SK-N-SH treated with all-trans-retinoic acid at 6 μM for 48 hours (cell line): Measurements from ENCODE around the gene SCLT1.

Experiments
- ATAC-seq: fragments of 200-7000 bp; cut with Tn5 transposase; 3 replicates; pipeline ENCODE4 v1.9.1; 2020; ENCODE audit warnings: mild to moderate bottlenecking, moderate library complexity
- ARNTL ChIP-seq: fragments of 450-650 bp; formaldehyde crosslinking; IDR thresholded peaks from 2 replicates; pipeline ENCODE4 v1.5.0; 2020; ENCODE audit warnings: low read depth, mild to moderate bottlenecking, moderate library complexity, borderline replicate concordance
- BACH2 ChIP-seq: fragments of 250-450 bp; sonication (Bioruptor Pico); IDR thresholded peaks from 2 replicates; pipeline ENCODE4 v1.9.0; 2021; ENCODE audit warnings: mild to moderate bottlenecking, borderline replicate concordance
- CSDC2 ChIP-seq: fragments of 250-450 bp; sonication (Bioruptor Pico); IDR thresholded peaks from 2 replicates; pipeline ENCODE4 v1.5.0; 2020; ENCODE audit warnings: mild to moderate bottlenecking, moderate library complexity
- ESRRG ChIP-seq: fragments of 250-450 bp; sonication (Bioruptor Pico); IDR thresholded peaks from 2 replicates; pipeline ENCODE4 v1.6.1; 2021; ENCODE audit warnings: mild to moderate bottlenecking
- GLIS3 ChIP-seq: fragments of 250-450 bp; sonication (Bioruptor Pico); IDR thresholded peaks from 2 replicates; pipeline ENCODE4 v1.5.0; 2020; ENCODE audit warnings: mild to moderate bottlenecking, moderate library complexity
- ISL1 ChIP-seq: fragments of 250-450 bp; sonication (Bioruptor Pico); IDR thresholded peaks from 2 replicates; pipeline ENCODE4 v2.1.2; 2022; ENCODE audit warnings: mild to moderate bottlenecking, moderate library complexity
- OSR1 ChIP-seq: fragments of 250-450 bp; sonication (Bioruptor Pico); IDR thresholded peaks from 2 replicates; pipeline ENCODE4 v1.8.0; 2022; ENCODE audit warnings: moderate library complexity, mild to moderate bottlenecking, inconsistent platforms
- PPARA ChIP-seq: fragments of 250-450 bp; sonication (Bioruptor Pico); IDR thresholded peaks from 2 replicates; pipeline ENCODE4 v1.5.0; 2020; ENCODE audit warnings: mild to moderate bottlenecking, borderline replicate concordance
- RARB ChIP-seq: fragments of 250-450 bp; sonication (Bioruptor Pico); IDR thresholded peaks from 2 replicates; pipeline ENCODE4 v1.8.0; 2021; ENCODE audit warnings: mild to moderate bottlenecking, moderate library complexity
- SNAI2 ChIP-seq: fragments of 250-450 bp; sonication (Bioruptor Pico); IDR thresholded peaks from 2 replicates; pipeline ENCODE4 v1.5.0; 2020; ENCODE audit warnings: mild to moderate bottlenecking, moderate library complexity
- TCF4 ChIP-seq: fragments of 250-450 bp; sonication (Bioruptor Pico); IDR thresholded peaks from 2 replicates; pipeline ENCODE4 v1.8.0; 2021; ENCODE audit warnings: mild to moderate bottlenecking, moderate library complexity, borderline replicate concordance
- TOX ChIP-seq: fragments of 250-450 bp; sonication (Bioruptor Pico); IDR thresholded peaks from 2 replicates; pipeline ENCODE4 v1.8.0; 2021; ENCODE audit warnings: mild to moderate bottlenecking, moderate library complexity, borderline replicate concordance
- ZC3H10 ChIP-seq: fragments of 250-450 bp; sonication (Bioruptor Pico); IDR thresholded peaks from 2 replicates; pipeline ENCODE4 v1.5.1; 2021; ENCODE audit warnings: mild to moderate bottlenecking, moderate library complexity
- ZFP3 ChIP-seq: fragments of 250-450 bp; sonication (Bioruptor Pico); IDR thresholded peaks from 2 replicates; pipeline ENCODE4 v1.5.0; 2020; ENCODE audit warnings: mild to moderate bottlenecking, moderate library complexity
- ZFP30 ChIP-seq: fragments of 450-650 bp; formaldehyde crosslinking; IDR thresholded peaks from 2 replicates; pipeline ENCODE4 v1.5.0; 2022; ENCODE audit warnings: mild to moderate bottlenecking, moderate library complexity
- ZNF565 ChIP-seq: fragments of 450-650 bp; formaldehyde crosslinking; conservative IDR thresholded peaks from 2 replicates; pipeline ENCODE4 v1.5.0; 2020; ENCODE audit warnings: low read depth, mild to moderate bottlenecking, moderate library complexity
- ZNF70 ChIP-seq: fragments of 450-650 bp; formaldehyde crosslinking; IDR thresholded peaks from 2 replicates; pipeline ENCODE4 v1.5.0; 2020; ENCODE audit warnings: mild to moderate bottlenecking, moderate library complexity
- ZNF8 ChIP-seq: fragments of 450-650 bp; formaldehyde crosslinking; IDR thresholded peaks from 2 replicates; pipeline ENCODE4 v1.5.0; 2020; ENCODE audit warnings: mild to moderate bottlenecking, moderate library complexity
- TF ChIP-seq, protein P1 (sequence below): fragments of 250-450 bp; sonication (Bioruptor Pico); IDR thresholded peaks from 2 replicates; pipeline ENCODE4 v1.5.1; 2020; ENCODE audit warnings: low read depth, mild to moderate bottlenecking, moderate library complexity
- TF ChIP-seq, protein P2 (sequence below): fragments of 250-450 bp; sonication (Bioruptor Pico); IDR thresholded peaks from 2 replicates; pipeline ENCODE4 v1.5.0; 2020; ENCODE audit warnings: mild to moderate bottlenecking, moderate library complexity
- TF ChIP-seq, protein P3 (sequence below): fragments of 250-450 bp; sonication (Bioruptor Pico); IDR thresholded peaks from 2 replicates; pipeline ENCODE4 v1.5.1; 2021; ENCODE audit warnings: mild to moderate bottlenecking, moderate library complexity
- TF ChIP-seq, protein P4 (sequence below): fragments of 250-450 bp; sonication (Bioruptor Pico); IDR thresholded peaks from 2 replicates; pipeline ENCODE4 v1.8.0; 2020; ENCODE audit warnings: mild to moderate bottlenecking, moderate library complexity, borderline replicate concordance

SCLT1 gene

DNA sequence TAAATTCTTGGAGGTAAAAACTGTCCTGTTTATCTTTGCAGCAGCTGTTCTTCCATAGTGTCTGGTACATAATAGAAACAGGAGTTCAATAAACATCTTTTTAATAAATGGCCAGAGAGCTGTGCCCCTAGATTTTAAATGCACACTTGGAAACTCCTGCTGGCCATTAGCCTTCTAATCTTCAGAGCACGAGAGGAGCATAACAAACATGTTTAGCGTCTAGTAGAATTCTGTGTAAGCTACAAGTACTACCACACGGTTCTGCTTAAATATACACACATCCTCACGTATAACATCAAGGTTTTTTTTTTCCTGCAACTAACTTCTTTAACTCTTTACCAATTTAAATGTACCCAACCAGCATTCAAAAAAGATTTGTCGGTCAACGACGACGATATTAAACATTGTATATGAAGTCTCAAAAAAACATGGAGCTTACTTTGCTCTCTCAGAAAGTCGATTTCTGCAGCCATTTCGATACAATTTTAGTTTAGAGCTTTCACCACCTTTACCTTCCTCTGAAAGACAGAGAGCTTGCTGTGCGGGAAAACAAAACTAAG lies 628 bp downstream of the SCLT1 start:
- ATAC-seq: peak; percentile 30

DNA sequence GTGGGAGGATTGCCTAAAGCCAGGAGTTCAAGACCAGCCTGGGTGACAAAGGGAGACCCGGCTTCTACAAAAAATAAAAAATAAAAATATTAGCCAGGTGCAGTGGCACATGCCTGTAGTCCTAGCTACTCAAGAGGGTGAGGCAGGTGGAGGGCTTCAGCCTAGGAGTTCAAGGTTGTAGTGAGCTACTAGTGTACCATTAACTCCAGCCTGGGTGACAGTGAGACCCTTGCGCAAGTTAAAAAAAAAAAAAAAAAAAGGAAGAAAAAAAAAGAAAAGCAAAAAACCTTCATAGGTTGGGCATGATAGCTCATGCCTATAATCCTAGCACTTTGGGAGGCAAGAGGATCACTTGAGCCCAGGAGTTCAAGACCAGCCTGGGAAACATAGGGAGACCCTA lies 5.8 kb downstream of the SCLT1 start:
- no peak for TF ChIP-seq OSR1 (CRISPR knock-in tag)
- TF ChIP-seq ZNF565: no peak
- TF ChIP-seq ZNF8 (CRISPR knock-in tag): no peak
- TF ChIP-seq ZFP30 (CRISPR knock-in tag): no peak
- TF ChIP-seq, protein P1, sequence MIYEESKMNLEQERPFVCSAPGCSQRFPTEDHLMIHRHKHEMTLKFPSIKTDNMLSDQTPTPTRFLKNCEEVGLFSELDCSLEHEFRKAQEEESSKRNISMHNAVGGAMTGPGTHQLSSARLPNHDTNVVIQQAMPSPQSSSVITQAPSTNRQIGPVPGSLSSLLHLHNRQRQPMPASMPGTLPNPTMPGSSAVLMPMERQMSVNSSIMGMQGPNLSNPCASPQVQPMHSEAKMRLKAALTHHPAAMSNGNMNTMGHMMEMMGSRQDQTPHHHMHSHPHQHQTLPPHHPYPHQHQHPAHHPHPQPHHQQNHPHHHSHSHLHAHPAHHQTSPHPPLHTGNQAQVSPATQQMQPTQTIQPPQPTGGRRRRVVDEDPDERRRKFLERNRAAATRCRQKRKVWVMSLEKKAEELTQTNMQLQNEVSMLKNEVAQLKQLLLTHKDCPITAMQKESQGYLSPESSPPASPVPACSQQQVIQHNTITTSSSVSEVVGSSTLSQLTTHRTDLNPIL (CRISPR knock-in tag): no peak
- no peak for TF ChIP-seq GLIS3 (CRISPR knock-in tag)
- no peak for TF ChIP-seq SNAI2 (CRISPR knock-in tag)
- TF ChIP-seq, protein P2, sequence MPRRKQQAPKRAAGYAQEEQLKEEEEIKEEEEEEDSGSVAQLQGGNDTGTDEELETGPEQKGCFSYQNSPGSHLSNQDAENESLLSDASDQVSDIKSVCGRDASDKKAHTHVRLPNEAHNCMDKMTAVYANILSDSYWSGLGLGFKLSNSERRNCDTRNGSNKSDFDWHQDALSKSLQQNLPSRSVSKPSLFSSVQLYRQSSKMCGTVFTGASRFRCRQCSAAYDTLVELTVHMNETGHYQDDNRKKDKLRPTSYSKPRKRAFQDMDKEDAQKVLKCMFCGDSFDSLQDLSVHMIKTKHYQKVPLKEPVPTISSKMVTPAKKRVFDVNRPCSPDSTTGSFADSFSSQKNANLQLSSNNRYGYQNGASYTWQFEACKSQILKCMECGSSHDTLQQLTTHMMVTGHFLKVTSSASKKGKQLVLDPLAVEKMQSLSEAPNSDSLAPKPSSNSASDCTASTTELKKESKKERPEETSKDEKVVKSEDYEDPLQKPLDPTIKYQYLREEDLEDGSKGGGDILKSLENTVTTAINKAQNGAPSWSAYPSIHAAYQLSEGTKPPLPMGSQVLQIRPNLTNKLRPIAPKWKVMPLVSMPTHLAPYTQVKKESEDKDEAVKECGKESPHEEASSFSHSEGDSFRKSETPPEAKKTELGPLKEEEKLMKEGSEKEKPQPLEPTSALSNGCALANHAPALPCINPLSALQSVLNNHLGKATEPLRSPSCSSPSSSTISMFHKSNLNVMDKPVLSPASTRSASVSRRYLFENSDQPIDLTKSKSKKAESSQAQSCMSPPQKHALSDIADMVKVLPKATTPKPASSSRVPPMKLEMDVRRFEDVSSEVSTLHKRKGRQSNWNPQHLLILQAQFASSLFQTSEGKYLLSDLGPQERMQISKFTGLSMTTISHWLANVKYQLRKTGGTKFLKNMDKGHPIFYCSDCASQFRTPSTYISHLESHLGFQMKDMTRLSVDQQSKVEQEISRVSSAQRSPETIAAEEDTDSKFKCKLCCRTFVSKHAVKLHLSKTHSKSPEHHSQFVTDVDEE (CRISPR knock-in tag): no peak
- no peak for TF ChIP-seq CSDC2 (CRISPR knock-in tag)
- TF ChIP-seq PPARA (CRISPR knock-in tag): no peak
- TF ChIP-seq ZC3H10: no peak
- no peak for TF ChIP-seq RARB (CRISPR knock-in tag)
- TF ChIP-seq ZNF70 (CRISPR knock-in tag): no peak
- no peak for TF ChIP-seq TCF4 (CRISPR knock-in tag)
- no peak for TF ChIP-seq BACH2 (CRISPR knock-in tag)
- no peak for TF ChIP-seq ESRRG (CRISPR knock-in tag)
- TF ChIP-seq TOX (CRISPR knock-in tag): no peak
- no peak for TF ChIP-seq ARNTL
- ATAC-seq: no peak

More for the DNA sequence above, 628 bp downstream of the SCLT1 start:
- TF ChIP-seq ZNF70 (CRISPR knock-in tag): no peak
- no peak for TF ChIP-seq TOX (CRISPR knock-in tag)
- TF ChIP-seq CSDC2 (CRISPR knock-in tag): no peak
- TF ChIP-seq ISL1 (CRISPR knock-in tag): no peak
- no peak for TF ChIP-seq BACH2 (CRISPR knock-in tag)
- TF ChIP-seq ZNF565: no peak
- no peak for TF ChIP-seq ZFP30 (CRISPR knock-in tag)
- TF ChIP-seq, protein P3, sequence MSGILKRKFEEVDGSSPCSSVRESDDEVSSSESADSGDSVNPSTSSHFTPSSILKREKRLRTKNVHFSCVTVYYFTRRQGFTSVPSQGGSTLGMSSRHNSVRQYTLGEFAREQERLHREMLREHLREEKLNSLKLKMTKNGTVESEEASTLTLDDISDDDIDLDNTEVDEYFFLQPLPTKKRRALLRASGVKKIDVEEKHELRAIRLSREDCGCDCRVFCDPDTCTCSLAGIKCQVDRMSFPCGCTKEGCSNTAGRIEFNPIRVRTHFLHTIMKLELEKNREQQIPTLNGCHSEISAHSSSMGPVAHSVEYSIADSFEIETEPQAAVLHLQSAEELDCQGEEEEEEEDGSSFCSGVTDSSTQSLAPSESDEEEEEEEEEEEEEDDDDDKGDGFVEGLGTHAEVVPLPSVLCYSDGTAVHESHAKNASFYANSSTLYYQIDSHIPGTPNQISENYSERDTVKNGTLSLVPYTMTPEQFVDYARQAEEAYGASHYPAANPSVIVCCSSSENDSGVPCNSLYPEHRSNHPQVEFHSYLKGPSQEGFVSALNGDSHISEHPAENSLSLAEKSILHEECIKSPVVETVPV (CRISPR knock-in tag): no peak
- TF ChIP-seq, protein P1 (CRISPR knock-in tag): no peak
- TF ChIP-seq, protein P4, sequence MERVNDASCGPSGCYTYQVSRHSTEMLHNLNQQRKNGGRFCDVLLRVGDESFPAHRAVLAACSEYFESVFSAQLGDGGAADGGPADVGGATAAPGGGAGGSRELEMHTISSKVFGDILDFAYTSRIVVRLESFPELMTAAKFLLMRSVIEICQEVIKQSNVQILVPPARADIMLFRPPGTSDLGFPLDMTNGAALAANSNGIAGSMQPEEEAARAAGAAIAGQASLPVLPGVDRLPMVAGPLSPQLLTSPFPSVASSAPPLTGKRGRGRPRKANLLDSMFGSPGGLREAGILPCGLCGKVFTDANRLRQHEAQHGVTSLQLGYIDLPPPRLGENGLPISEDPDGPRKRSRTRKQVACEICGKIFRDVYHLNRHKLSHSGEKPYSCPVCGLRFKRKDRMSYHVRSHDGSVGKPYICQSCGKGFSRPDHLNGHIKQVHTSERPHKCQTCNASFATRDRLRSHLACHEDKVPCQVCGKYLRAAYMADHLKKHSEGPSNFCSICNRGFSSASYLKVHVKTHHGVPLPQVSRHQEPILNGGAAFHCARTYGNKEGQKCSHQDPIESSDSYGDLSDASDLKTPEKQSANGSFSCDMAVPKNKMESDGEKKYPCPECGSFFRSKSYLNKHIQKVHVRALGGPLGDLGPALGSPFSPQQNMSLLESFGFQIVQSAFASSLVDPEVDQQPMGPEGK: no peak
- no peak for TF ChIP-seq TCF4 (CRISPR knock-in tag)
- TF ChIP-seq, protein P2 (CRISPR knock-in tag): no peak
- no peak for TF ChIP-seq SNAI2 (CRISPR knock-in tag)
- TF ChIP-seq ZNF8 (CRISPR knock-in tag): no peak
- TF ChIP-seq ARNTL: no peak
- TF ChIP-seq RARB (CRISPR knock-in tag): no peak
- no peak for TF ChIP-seq ESRRG (CRISPR knock-in tag)
- TF ChIP-seq ZFP3 (CRISPR knock-in tag): no peak
- no peak for TF ChIP-seq PPARA (CRISPR knock-in tag)
